Stimulated activated CD8-positive, alpha-beta memory T cell treated with anti-CD3 and anti-CD28 coated beads, Interleukin-15, amount 100 ng/mL, for 4 hours (primary cell): ENCODE results near the gene MAD1L1.

Experiments used
- DNase-seq, 2 donors: peaks; one replicate each; pipeline ENCODE4 v3.0.0-alpha.2; 2020; ENCODE audit warnings: low read depth in 2 of 2

Gene MAD1L1

GRCh38 chr7:1956611-1957470, 275.9 kb downstream of the MAD1L1 start:
- no peak for DNase-seq

- no peak for DNase-seq
Measured at GRCh38 chr7:1956141-1956540, 276.6 kb downstream of the MAD1L1 start.

DNA sequence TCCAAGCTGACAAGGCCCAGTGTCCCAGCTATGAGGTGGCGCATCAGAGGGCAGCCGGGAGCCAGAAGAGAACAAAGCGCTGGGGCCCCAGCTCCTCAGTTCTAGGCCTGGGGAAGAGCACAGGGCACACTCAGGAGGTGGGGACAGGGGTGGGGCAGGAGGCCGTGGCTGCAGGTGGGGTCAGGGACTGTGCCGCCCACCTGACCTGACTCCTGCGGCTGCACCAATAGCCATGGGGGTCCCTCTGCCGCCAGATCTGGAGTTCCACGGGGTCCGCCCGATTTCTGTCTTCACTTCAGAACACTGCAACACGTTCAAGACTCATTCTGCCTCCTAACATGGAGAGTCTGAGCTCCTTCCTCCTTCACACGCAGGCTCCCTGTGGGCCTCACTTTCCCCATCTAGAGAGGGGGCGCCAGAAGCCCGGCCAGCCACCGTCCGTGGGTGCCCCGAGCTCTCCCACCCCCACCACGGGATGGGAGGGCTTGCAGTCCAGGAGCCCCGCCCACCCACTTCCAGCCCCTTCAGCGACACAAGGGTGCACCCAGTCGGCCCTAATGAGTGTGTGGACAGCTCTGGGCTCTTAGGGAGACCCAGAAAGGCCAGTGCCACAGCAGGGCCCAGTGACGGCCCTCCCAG, 278.3 kb downstream of the MAD1L1 start:
- no peak for DNase-seq

DNA sequence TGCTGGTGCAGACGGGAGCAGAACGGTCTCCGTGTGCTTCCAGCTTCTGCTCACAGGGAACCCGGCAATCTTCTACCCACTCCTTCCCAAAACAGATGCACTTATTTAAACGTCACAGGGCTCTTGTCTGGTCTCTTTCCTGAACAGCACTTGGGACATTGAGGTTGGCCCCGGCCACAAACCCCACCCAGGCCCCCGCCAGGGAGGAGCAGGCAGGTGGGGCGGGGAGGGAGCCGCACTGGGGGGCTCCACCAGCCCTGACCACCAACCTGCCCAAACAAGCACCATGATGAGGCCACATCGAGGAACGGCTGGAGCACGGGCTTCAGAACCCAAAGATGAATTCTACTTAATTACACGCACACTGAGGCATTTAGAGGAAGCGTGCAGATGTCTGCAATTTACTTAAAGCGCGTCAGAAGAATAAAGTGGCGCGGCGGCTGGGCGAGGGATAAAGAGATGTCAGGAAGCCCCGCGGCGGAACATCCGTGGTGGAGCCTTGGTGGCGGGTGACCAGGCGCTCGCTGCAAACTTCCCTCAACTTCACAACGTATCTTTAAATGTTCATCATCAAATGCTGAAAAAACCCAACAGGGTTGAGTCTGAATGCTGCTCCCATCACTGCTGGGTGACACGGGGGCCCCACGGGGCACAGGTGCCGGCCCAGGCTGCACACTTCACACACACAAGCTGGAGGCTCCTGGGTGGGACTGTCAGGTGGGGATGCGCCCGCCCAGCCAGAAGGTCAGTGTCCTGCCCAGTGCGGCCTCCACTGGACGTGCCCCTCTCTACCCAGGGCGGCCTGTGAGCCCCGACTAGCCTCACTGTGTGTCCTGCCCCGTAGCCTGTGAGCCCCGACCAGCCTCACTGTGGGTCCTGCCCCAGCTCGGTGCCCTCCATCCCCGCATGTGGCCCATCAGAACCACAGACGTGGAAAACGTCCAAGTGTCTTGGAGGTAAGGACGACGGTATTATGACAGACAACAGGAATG, 279.2 kb downstream of the MAD1L1 start:
- no peak for DNase-seq

DNA sequence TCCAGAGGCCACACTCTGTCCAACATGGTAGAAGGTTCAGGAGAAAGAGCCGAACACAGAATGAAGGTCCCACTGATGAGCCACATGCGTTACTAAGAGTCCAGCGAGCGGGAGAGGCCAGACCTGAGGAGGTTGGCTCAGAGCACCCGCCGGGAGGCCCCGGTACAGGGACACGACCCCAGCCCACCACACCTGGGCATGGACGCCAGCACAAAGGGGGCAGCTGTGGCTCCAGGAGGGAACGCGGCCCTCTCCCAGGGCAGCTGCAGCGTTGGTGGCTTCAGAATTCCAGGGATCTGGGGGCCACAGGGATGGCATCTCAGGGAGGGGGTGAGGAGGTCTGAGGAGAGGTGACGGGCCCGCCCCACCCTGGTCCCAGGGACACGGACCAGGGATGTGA, 280.0 kb downstream of the MAD1L1 start:
- DNase-seq = no peak

DNA sequence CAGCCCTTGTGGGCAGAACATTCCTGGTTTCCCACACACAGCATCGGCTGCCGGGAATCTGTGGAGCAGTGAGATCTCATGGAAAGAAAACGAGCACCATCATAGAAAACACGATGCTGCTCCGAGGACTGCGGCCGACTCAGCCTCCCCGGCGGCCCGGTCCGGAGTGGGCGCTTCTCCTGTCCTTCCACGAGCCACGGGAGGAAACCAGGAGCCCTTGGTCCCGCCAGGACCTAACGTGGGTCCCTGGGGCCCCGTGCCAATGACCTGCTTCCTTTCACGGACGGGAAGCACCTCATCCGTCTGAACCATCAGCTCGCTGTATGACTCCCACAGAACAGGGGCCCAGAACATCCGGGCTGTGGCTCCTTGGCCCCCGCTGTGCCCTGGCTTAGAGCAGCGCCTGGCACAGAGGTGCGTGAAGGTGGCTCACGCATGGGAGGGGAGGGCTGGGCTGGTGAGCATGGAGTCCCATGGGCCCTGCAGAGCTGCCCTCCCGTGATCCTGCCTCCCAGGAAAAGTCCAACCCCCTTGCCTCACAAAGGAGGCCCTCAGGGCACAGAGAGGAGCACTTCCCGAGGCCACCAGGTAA, 280.5 kb downstream of the MAD1L1 start:
- DNase-seq = no peak

DNA sequence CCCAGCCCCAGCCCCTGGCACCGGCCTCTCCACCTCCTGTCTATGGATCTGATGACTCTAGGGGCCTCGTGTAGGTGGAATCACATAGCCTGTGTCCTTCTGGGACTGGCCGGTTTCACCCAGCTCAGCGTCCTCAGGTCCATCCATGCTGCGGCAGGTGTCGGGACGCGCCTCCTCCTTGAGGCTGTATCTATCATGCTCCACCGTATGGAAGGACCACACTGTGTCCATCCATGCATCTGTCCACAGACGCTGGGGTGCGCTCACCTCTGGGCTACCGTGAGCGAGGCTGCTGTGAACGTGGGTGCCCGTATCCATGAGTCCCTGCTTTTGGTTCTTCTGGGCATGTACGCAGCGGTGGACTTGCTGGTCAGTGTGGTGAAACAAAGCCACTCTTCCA, 281.1 kb downstream of the MAD1L1 start:
- no peak for DNase-seq

DNA sequence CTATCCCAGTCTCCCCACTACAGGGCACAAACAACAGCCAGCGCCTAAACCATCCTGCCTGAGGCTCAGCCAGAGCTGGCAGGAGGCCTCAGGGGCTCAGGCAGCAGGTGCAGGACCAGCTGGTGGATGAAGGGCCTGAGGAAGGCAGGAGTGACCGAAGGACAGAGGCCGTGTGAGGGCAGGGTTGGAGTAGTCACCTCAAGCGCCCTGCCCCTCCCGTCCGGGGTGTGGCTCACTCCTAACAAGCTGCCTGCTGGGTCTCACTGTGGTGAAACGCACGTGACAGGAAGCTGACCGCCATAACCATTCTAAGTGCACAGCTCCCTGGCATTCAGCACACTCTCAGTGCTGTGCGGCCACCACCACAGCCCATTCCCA, 281.6 kb downstream of the MAD1L1 start:
- no peak for DNase-seq

DNA sequence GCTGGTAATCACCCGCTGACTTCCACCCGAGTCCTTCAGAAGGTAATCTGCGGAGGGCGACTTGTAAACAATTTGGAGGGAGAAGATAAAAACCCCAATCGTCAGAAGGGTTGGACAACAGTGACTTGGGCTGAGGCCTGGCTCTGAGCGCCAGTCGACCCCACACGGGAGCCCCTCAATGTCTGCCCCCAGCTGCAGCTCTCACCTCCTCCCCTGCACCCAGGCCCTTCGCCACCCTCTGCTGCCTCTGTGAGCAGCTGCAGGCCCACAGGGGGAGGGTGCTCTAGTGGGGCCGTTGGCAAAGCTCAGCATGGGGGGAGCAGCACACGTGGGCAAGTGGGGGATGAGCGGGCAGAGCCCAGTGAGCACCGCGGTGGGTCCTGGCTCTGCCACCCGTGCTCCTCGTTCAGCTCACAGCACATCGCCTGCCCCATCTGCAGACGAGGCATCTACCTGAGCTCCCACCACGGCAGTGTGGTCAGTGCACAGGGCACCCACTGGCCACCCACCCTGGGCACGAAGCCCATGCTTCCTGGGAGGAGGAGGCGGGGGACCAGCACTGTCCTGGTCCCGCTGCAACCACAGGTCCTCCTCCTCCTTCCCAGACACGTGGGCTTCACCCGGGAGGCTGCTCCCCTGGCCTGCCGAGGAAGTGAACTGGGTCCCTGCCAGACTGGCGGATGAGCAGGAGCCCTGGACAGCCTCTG, 282.1 kb downstream of the MAD1L1 start:
- DNase-seq = no peak

DNA sequence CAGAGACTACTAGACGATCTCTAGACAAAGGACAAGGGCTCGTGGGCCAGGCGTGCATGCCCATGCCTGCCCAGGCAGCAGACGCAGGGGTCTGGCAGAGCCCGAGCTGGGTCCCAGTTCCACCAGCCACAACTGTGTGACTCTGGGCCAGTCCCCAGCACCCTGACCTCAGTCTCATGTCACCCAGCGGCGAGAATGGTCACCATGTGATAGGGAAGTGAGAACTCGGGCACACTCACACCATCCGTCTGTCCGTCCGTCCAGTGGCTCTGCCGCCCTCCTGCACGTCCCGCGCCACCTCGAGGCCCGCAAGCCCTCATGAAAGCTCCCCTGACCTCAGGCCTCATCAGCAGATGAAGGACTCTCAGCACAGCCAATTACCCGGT, 282.7 kb downstream of the MAD1L1 start:
- DNase-seq = no peak

DNA sequence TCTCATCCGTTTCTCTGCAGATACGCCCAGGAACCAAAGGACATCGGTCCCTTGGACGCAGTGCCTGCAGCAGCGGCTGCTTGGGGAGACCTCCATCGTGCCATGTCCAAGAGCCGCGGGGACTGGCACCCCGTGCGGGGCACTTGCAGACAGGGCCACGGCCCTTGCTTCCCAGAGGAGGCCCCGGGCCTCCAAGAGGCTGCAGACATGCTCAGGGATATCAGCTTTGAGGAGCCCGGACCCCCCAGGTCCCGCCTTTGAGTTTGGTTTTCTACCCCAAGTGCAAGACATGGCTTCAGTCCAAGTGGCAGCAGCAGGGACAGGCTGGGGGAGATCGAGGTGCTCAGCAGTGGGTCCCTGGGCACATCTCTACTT, 283.1 kb downstream of the MAD1L1 start:
- DNase-seq = no peak

GRCh38 chr7:1948887-1949680, 283.7 kb downstream of the MAD1L1 start:
- no peak for DNase-seq

- DNase-seq = no peak
Measured at GRCh38 chr7:1948301-1948796, 284.4 kb downstream of the MAD1L1 start.

GRCh38 chr7:1947586-1948217, 285.0 kb downstream of the MAD1L1 start:
- DNase-seq = no peak

DNA sequence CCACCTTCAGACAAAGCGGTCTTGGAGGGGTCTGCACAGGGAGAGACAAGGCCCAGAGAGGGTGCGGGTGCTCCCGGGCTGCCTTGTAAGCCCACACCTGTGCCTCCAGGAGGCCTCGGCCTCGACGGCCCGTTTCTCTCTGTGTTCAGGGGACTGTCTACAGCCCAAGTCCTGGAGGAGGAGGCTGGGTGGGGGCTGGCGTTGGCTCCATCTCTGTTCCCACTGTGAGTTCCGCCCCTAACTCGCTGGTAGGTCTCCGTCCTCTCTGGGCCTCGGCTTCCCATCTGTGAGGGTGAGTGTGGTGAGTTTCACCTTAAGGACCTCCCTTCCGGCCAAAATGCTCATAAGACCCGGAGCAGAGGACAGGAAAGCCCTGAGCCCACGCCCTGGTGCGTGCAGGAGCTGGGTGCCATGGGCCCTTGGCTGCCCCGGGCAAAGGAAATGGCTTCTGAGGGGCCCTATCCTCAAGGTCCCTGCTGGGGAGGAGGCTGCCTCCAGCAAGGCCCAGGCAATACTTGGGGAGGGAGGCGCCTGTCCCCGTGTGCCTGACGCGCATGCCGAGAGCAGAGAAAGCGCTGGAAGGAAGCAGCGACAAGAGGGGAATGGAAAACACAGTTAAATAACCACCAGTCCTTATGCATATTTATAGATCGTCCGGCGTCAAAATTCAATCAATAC, 285.8 kb downstream of the MAD1L1 start:
- DNase-seq = no peak

- DNase-seq = no peak
Measured at GRCh38 chr7:1946025-1946772, 286.5 kb downstream of the MAD1L1 start.

- DNase-seq = no peak
Measured at GRCh38 chr7:1945558-1945957, 287.2 kb downstream of the MAD1L1 start.

DNA sequence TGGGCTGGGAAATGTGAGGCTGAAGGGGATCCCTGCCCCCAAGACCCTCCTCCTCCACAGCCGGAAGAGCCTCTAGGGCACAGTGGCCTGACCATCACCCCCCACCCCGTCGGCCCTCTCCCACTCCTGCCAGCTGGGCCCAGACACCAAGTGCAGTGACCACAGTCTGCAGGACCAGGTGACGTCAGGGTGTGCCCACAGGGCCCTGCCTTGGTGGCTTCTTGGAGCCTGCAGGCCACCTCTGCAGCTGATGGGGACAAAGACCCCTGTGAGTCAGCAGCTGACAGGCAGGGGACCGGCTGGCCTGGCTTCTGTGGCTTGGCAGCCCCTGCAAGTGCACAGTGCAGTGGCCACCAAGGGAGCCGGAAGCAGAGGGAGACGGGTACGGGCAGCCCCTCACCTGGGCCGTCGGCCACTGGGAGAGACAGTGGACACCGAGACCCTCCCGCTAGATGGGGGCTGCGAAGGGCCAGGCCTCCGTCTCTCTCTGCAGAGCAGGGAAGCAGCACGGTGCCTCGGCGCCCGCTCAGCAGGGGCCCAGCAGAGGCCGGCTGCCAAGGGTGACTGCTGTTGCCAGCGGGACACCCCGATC, 288.0 kb downstream of the MAD1L1 start:
- DNase-seq = no peak
